ENCODE data around the gene ZNF770.

ZNF770 gene

GRCh38 chr15:34988027-34988902 lies at the start of gene ZNF770:
TSS of gene ZNF770 (minus strand) at chr15:34988287. CDS start at chr15:34983434, 4,853 bp downstream.
- DNase-seq (ENCODE audit: low read depth in 2 of 2), result peak; percentile 69 to 73

- no peak for DNase-seq (ENCODE audit: low read depth in 2 of 2)
Measured at GRCh38 chr15:35028235-35028984, 40.3 kb upstream of the ZNF770 start.

- DNase-seq (ENCODE audit: low read depth in 2 of 2), result no peak
Measured at GRCh38 chr15:35023804-35024203, 35.7 kb upstream of the ZNF770 start.

DNA sequence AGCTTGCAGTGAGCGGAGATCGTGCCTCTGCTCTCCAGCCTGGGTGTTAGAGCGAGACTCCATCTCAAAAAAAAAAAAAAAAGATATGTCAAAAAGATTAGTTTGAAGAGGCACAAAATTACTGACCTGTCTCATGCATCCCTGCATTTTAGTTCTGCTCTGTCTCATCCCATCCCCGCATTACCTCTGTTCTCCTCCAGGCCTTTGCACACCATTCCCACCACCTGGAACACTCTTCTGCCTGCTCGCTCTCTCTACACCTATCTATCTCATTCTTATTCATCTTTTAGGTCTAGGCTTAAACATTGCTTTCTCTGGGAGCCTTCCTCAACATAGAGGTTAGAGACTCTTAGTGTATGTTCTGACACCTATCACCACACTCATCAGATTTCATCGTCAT lies 32.9 kb upstream of the ZNF770 start:
- DNase-seq (ENCODE audit: low read depth in 2 of 2), result no peak

- no peak for DNase-seq (ENCODE audit: low read depth in 2 of 2)
Measured at GRCh38 chr15:35019404-35020327, 31.6 kb upstream of the ZNF770 start.

DNA sequence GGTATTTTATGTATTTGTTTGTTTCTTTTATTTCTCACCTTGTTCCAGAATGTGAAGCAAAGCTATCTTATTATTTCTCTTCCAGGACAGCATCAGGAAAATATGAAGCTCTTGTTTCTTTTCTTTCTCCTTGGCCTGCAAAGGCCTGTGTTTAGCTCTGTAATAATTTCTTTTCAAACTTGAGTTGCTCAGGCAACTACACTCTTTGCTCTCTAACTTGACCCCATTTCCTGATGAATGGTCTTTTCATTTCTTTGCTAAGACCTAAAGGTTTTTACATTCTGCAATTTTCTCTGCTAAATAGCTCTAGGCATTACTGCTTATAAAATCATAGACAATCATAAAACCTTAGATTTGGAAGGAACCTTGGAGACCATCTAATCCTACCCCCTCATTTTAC lies 26.2 kb upstream of the ZNF770 start:
- DNase-seq (ENCODE audit: low read depth in 2 of 2), result no peak

GRCh38 chr15:35013370-35013769 lies 25.3 kb upstream of the ZNF770 start:
- no peak for DNase-seq (ENCODE audit: low read depth in 2 of 2)

DNA sequence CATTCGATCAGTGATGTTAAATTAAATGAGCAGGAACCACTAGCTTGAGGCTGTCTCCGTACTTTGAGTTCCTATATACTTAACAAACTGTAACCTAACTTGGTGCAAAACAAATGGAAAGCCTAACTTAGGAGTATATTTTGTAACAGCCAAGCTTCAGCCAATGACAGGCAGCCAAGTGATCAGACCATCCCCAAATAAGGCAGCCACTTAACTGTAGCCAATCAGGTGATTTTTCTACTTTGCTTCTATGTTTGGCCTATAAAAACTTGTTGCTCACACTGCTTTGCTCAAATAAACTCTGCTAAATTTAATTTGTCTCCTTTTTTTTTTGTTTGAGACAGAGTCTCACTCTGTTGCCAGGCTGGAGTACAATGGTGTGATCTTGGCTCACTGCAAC lies 19.3 kb upstream of the ZNF770 start:
- DNase-seq (ENCODE audit: low read depth in 2 of 2), result no peak

DNA sequence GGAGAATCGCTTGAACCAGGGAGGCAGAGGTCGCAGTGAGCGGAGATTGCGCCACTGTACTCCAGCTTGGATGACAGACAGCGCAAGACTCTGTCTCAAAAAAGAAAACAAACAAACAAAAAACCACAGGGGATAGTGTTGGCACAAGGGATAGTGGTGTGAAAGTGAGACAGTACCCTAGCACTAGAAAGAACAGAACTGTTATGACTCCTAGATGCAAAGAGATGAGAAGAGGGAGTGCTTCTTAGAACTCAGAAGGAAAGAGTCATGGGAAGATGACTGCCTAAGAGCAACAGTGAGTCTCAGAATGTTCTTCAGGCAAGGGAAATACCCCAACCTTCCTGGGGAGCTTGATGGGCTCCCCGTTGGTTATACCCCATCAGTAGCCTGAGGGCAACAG lies 17.8 kb upstream of the ZNF770 start:
- no peak for DNase-seq (ENCODE audit: low read depth in 2 of 2)

- no peak for DNase-seq (ENCODE audit: low read depth in 2 of 2)
Measured at GRCh38 chr15:35003928-35004327, 15.8 kb upstream of the ZNF770 start.

GRCh38 chr15:35000511-35000910 lies 12.4 kb upstream of the ZNF770 start:
- no peak for DNase-seq (ENCODE audit: low read depth in 2 of 2)

- no peak for DNase-seq (ENCODE audit: low read depth in 2 of 2)
Measured at GRCh38 chr15:34999906-35000305, 11.8 kb upstream of the ZNF770 start.

DNA sequence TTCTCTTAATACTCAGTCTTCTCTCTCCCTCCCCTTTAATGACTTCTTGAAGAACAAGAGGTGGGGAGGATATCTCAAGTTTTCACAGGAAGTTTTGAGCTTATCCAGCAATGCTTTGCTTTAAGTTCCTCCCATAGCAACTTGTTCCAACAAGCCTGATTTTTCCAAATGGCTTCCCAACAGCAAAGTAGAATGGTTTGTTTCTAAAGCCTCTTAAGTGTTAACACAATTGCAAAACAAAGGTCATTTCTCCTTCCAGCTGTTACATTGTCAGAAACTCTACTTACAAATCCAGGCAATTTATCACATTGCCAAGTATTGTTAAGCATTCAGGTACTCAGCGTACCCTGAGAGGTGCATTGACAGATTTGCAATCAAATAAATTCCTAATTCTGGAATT lies 6.8 kb upstream of the ZNF770 start:
- no peak for DNase-seq (ENCODE audit: low read depth in 2 of 2)

DNA sequence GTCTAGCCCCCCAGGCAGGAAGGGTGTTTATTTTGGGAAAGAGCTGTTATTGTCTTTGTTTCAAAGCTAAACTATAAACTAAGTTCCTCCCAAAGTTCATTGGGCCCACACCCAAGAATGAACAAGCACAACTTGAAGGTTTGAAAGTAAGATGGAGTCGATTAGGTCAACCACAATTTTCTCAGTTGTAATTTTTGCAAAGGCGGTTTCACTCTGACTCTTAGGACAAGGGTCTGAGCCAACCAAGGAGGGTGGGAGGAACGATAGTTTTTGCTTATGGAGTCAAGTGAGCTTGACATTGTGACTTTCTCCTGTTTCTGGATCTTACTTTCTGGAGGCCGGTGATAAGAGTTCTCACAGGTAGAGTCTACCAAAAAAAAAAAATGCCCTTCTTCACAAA lies 5.8 kb upstream of the ZNF770 start:
- no peak for DNase-seq (ENCODE audit: low read depth in 2 of 2)

GRCh38 chr15:34993412-34993811 lies 5.3 kb upstream of the ZNF770 start:
- DNase-seq (ENCODE audit: low read depth in 2 of 2), result no peak

GRCh38 chr15:34987609-34988026 lies 469 bp downstream of the ZNF770 start:
- DNase-seq (ENCODE audit: low read depth in 2 of 2), result no peak

DNA sequence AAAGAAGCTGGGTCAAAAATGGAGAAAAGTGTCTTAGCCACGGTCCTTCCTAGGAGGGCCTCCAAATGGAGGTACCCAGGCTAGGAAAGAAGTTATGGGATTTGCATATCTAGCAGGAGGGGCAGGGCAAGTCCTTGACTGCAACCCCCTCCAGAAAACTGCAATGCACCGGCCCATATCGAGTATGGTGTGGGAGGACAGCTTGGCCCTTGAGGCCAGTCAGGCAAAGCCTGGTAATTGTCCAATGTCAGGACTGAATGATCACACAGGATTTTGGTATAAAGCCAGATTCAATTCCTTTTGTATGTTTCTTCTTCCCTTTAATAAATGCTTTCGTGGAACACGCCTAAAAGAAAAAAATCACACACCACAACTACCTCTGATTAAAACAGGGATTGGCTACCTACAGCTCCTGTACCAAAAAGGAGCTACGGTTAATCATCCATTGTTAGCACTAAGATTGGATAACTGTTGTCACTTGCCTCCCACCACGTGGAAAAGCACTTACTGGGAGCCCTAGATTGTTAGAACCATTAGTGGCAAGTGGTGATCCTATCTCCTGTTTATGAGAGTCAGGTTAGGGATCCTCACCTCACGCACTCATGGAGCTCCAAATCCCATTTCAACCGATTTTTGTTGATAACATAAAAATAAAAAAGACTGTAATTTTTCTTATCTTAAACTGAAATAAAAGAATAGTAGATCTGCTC lies 1.2 kb downstream of the ZNF770 start:
- DNase-seq (ENCODE audit: low read depth in 2 of 2), result no peak

GRCh38 chr15:34986326-34986725 lies 1.8 kb downstream of the ZNF770 start:
- no peak for DNase-seq (ENCODE audit: low read depth in 2 of 2)

GRCh38 chr15:34984889-34985630 lies 3.0 kb downstream of the ZNF770 start:
- no peak for DNase-seq (ENCODE audit: low read depth in 2 of 2)

DNA sequence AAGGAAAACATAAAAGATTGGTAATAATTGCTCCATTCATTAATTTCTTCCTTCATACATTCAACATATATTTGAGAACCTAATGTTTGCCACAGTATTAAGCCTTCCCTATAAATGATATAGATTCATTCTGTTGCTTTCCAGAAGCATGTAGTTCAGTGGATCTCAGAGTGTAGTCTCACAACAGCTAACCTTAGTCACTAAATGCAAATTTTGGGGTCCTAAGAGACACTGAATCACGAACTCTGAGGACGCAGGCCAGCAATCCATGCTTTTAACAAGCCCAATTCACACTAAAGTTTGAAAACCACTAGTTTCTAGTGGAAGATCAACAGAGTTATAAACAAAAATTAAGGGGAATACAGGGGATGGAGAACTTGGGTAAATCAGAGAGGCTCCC lies 11.3 kb downstream of the ZNF770 start:
- DNase-seq (ENCODE audit: low read depth in 2 of 2), result no peak

GRCh38 chr15:34976073-34976472 lies 12.0 kb downstream of the ZNF770 start:
- DNase-seq (ENCODE audit: low read depth in 2 of 2), result no peak

All from stimulated activated CD8-positive, alpha-beta memory T cell treated with anti-CD3 and anti-CD28 coated beads, Interleukin-2, amount 100 ng/mL, for 48 hours (primary cell).